Uterus (tissue), 4 donors: ENCODE measurements around the gene CELF4. TPM values are rescaled to one million over a fixed set of nuclear protein-coding genes. Genes with fewer than 3 reads are reported as not detected.

Experiments
- DNase-seq, 2 donors: peaks; one replicate each; pipeline ENCODE4 v3.0.0-alpha.2; 2019 to 2020
- H3K27ac ChIP-seq, 2 donors: fragments of 200-600 bp; sonication (generic); 1 replicate in 1 of 2; 2 replicates in 1 of 2; pipeline ENCODE4 v1.5.1; 2016 to 2018
- H3K27me3 ChIP-seq, 2 donors: fragments of 200-600 bp; sonication (generic); one replicate each; pipeline ENCODE4 v1.5.1; 2018 to 2019; ENCODE audit warnings: control low read depth in 1 of 2
- H3K36me3 ChIP-seq, 2 donors: fragments of 200-600 bp; sonication (generic); one replicate each; pipeline ENCODE4 v1.5.1; 2019; ENCODE audit warnings: control low read depth in 1 of 2
- H3K4me1 ChIP-seq, 2 donors: fragments of 200-600 bp; sonication (generic); one replicate each; pipeline ENCODE4 v1.5.1; 2018 to 2019; ENCODE audit warnings: control low read depth in 1 of 2
- H3K4me3 ChIP-seq, 2 donors: fragments of 200-600 bp; sonication (generic); 1 replicate in 1 of 2; 2 replicates in 1 of 2; pipeline ENCODE4 v1.5.1; 2018 to 2019; ENCODE audit warnings: mild to moderate bottlenecking in 1 of 2
- H3K9me3 ChIP-seq, 2 donors: fragments of 200-600 bp; sonication (generic); one replicate each; pipeline ENCODE4 v1.5.1; 2019; ENCODE audit warnings: control low read depth in 1 of 2
- CTCF ChIP-seq, 4 experiments: fragments of 200-600 bp in 2 of 4; fragments of 450-650 bp in 2 of 4; sonication (generic) in 2 of 4; IDR thresholded peaks; one replicate each; pipeline ENCODE4 v1.5.1; 2016 to 2019; ENCODE audit warnings: antibody characterized with exemption in 4 of 4, mild to moderate bottlenecking in 2 of 4, moderate library complexity in 1 of 4
- POLR2A ChIP-seq, 2 donors: fragments of 450-650 bp; IDR thresholded peaks; one replicate each; pipeline ENCODE4 v1.6.1; 2016; ENCODE audit warnings: antibody characterized with exemption in 2 of 2, mild to moderate bottlenecking in 1 of 2, moderate library complexity in 1 of 2
- intact Hi-C: fragments of 100-400 bp; cut with DNase I; formaldehyde crosslinking; loops from one replicate; pipeline ENCODE4 v1.15.1; 2023; ENCODE audit warnings: low total_unique reads
- total RNA-seq, 4 donors: library from RNA; depleted of rRNA in 3 of 4; stranded (reverse); fragments of >200 nt in 3 of 4; gene quantifications; one replicate each; pipeline versions ENCODE4 v1.1.0 to v1.2.4, GENCODE V29; 2014 to 2023
- donor health status: DM: yes; HTN: yes; CAD: no.

The CELF4 gene
- total RNA-seq, 4 donors from 2014 or later, result 0.18 to 1.7 TPM; not detected in 2

- intact Hi-C loops, result loop anchor here (10.0 kb wide), 1 partner anchor 159 kb away; no protein-coding TSS in a partner anchor
- no peak for DNase-seq
- H3K27me3 ChIP-seq, result no peaks in the 10 kb centered on the region
Observed at GRCh38 chr18:37544217-37544616, 21.4 kb downstream of the CELF4 start.

GRCh38 chr18:37543321-37543720 is 22.3 kb downstream of the CELF4 start:
- H3K9me3 ChIP-seq, result no peaks in the 10 kb centered on the region
- no peak overlapping the region for H3K27ac ChIP-seq
- no peaks in the 10 kb centered on the region for H3K4me1 ChIP-seq
- TF ChIP-seq CTCF (IDR thresholded peaks at IDR 0.05), result no peak
- H3K4me3 ChIP-seq, result no peak overlapping the region
- H3K36me3 ChIP-seq, result no peaks in the 10 kb centered on the region
- no peak for DNase-seq
- H3K27me3 ChIP-seq, result peaks cover 0 to 5% of the 10 kb centered on the region in 2 donors
- intact Hi-C loops, result loop anchor here (10.0 kb wide), 1 partner anchor 159 kb away; no protein-coding TSS in a partner anchor

More at GRCh38 chr18:37544217-37544616, 21.4 kb downstream of the CELF4 start:
- no peaks in the 10 kb centered on the region for H3K4me1 ChIP-seq
- no peak overlapping the region for H3K4me3 ChIP-seq
- TF ChIP-seq POLR2A (IDR thresholded peaks at IDR 0.05) (no peak), CTCF (IDR thresholded peaks at IDR 0.05) (no peak)
- H3K36me3 ChIP-seq, result no peaks in the 10 kb centered on the region
- no peak overlapping the region for H3K27ac ChIP-seq
- H3K9me3 ChIP-seq, result no peaks in the 10 kb centered on the region

GRCh38 chr18:37541517-37541916 is 24.1 kb downstream of the CELF4 start:
- H3K4me3 ChIP-seq, result no peak overlapping the region
- peaks cover 0 to 9% of the 10 kb centered on the region in 2 donors for H3K27me3 ChIP-seq
- no peaks in the 10 kb centered on the region for H3K36me3 ChIP-seq
- H3K9me3 ChIP-seq, result no peaks in the 10 kb centered on the region
- no peak for DNase-seq
- no peak overlapping the region for H3K27ac ChIP-seq
- TF ChIP-seq POLR2A (IDR thresholded peaks at IDR 0.05), result no peak
- TF ChIP-seq CTCF (IDR thresholded peaks at IDR 0.05), result no peak
- intact Hi-C loops, result loop anchor here (10.0 kb wide), 1 partner anchor 157 kb away; no protein-coding TSS in a partner anchor
- H3K4me1 ChIP-seq, result no peaks in the 10 kb centered on the region

- Histone ChIP-seq H3K4me3 (no peak overlapping the region), H3K36me3 (no peaks in the 10 kb centered on the region), H3K9me3 (no peaks in the 10 kb centered on the region), H3K27ac (no peak overlapping the region), H3K4me1 (no peaks in the 10 kb centered on the region), H3K27me3 (peaks cover 0 to 9% of the 10 kb centered on the region in 2 donors)
- TF ChIP-seq CTCF (IDR thresholded peaks at IDR 0.05) (no peak), POLR2A (IDR thresholded peaks at IDR 0.05) (no peak)
- intact Hi-C loops, result loop anchor here (10.0 kb wide), 1 partner anchor 156 kb away; no protein-coding TSS in a partner anchor
- no peak for DNase-seq
Observed at GRCh38 chr18:37540424-37541138, 25.0 kb downstream of the CELF4 start.

GRCh38 chr18:37539236-37539635 is 26.4 kb downstream of the CELF4 start:
- Histone ChIP-seq H3K27ac (no peak overlapping the region), H3K4me1 (no peaks in the 10 kb centered on the region), H3K9me3 (no peaks in the 10 kb centered on the region), H3K27me3 (peaks cover 0 to 9% of the 10 kb centered on the region in 2 donors), H3K36me3 (no peaks in the 10 kb centered on the region), H3K4me3 (no peak overlapping the region)
- no peak for DNase-seq
- intact Hi-C loops, result no loop called here
- TF ChIP-seq CTCF (IDR thresholded peaks at IDR 0.05) (no peak), POLR2A (IDR thresholded peaks at IDR 0.05) (no peak)
